GM21390 (cell line): Measurements from ENCODE around the gene DDIT3.
"Not testable (repeated sequence)": the region's sequence is repeated elsewhere in the genome, so short reads cannot be mapped to it uniquely, and the experiment has no call there.

ENCODE experiments used
- ATAC-seq: cut with Tn5 transposase; IDR thresholded peaks from one replicate; pipeline ENCODE4 v1.9.1; 2021; ENCODE audit not compliant: unreplicated experiment

Gene DDIT3

GRCh38 chr12:57525615-57526383 is 5.5 kb upstream of the DDIT3 start:
- ATAC-seq = no peak

- ATAC-seq = no peak
These were observed 4.7 kb upstream of the DDIT3 start for GRCh38 chr12:57524814-57525614.

DNA sequence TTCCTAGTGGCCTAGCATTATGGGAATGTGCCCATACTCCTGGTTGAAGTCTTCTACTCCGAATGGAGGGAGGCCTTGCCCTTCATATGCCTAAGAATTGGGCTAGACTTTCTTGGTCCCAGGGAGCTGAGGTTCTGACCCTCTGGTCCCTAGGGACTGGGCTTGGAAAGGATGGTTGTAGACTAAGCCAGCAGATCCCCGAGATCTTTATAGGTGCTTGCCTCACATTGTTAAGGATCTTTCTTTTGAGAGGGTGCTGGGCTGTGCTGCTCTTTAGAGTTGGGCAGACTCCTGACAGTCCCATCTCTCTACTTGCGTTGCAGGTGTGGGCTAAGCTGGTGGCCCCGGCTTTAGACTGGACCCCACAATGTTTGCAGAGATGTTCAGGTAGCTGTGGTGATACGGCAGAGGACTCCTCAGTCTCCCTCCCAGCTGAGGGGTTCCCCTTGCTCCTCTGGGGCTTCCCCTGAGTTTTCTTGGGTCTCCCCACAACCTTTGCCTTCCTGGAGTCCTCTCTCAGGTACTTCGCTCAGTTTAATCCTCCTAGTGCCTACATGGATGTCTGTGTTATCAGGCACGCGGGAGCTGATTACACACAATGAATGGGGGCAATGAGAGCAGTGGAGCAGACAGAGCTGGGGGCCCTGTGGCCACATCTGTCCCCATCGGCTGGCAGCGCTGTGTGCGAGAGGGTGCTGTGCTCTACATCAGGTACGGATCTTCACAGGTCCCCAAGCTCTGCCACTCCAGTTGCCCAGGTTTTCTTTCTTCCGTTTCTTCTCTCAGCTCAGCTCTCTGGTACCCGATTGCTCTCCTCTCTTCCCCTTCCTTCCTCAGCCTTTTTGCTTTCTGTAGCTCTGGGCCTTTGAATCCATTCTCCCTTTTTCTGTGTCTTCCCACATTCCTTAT is 3.6 kb upstream of the DDIT3 start:
- no peak for ATAC-seq

GRCh38 chr12:57522887-57523705 is 2.8 kb upstream of the DDIT3 start:
- ATAC-seq = no peak

- ATAC-seq = peak; percentile 40
These were observed 1.9 kb upstream of the DDIT3 start, which contains the start of gene MBD6 for GRCh38 chr12:57522011-57522886. TSS of gene MBD6 (plus strand) at chr12:57522824. CDS start at chr12:57524304, 1,480 bp downstream.

DNA sequence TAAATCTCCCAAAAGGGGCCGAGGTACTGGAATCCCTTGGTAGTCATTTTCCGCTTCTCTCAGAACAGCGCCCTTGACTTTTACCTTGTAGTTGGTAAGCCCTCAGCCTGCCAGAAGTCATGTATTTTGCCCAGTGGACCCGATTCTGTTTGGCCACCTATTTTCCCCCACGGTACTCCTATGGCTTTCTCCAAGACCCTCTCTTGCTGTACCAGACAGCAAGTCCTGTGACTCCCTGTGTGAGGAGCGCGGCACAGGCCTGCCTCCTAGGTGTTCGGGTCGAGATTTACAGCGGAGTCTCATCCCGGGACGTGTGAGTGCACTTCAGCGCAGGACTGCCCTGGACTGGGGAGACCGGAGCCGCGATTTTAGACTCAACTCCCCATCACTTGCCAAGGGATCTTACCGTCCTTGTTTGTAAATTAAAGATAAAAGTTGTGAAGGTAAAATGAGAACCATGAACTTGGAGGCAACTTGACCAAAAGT is 1.3 kb upstream of the DDIT3 start:
- no peak for ATAC-seq

GRCh38 chr12:57519796-57520052 is 590 bp downstream of the DDIT3 start:
- ATAC-seq = peak; percentile 1

- no peak for ATAC-seq
These were observed 1.2 kb downstream of the DDIT3 start for GRCh38 chr12:57518920-57519795.

GRCh38 chr12:57518176-57518919 is 2.0 kb downstream of the DDIT3 start:
- no peak for ATAC-seq

DNA sequence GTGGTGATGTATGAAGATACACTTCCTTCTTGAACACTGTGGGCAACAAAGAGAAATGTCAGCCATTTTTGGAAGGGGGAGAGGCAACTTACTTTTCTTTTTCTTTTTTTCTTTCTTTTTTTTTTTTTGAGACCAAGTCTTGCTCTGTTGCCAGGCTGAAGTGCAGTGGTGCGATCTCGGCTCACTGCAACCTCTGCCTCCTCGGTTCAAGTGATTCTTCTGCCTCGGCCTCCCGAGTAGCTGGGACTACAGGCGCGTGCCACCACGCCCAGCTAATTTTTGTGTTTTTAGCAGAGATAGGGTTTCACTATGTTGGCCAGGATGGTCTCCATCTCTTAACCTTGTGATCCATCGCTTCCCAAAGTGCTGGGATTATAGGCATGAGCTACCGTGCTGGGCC is 2.6 kb downstream of the DDIT3 start:
- ATAC-seq = not testable (repeated sequence)

GRCh38 chr12:57517187-57517586 is 3.1 kb downstream of the DDIT3 start:
- ATAC-seq = no peak

- ATAC-seq = no peak
These were observed 3.6 kb downstream of the DDIT3 start for GRCh38 chr12:57516617-57517153.

- ATAC-seq = no peak
These were observed 4.3 kb downstream of the DDIT3 start for GRCh38 chr12:57515934-57516541.

DNA sequence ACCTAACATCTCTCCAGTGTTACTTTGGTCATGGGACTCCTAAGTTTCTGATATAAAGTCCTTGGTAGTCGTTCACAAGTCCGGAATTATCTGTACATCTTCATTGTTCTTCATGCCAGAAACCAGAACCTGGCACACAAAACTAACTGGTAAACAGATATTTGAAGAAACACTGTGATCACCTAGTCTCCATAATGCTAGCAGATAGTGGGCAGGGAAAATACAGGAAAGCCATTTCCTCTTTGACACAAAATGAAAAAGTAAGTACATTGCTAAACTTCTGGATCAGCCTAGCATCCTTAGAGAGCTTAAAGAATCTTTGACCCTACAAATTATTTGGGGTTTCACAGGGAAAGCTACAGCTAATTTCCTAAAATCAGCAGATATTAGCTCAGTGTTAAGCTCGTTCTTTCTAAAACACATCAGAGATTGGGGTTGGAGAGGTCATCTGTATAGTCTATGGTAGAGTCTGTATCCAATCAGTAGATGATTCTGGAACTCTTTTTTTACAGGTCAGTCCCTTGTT is 4.8 kb downstream of the DDIT3 start:
- no peak for ATAC-seq

DNA sequence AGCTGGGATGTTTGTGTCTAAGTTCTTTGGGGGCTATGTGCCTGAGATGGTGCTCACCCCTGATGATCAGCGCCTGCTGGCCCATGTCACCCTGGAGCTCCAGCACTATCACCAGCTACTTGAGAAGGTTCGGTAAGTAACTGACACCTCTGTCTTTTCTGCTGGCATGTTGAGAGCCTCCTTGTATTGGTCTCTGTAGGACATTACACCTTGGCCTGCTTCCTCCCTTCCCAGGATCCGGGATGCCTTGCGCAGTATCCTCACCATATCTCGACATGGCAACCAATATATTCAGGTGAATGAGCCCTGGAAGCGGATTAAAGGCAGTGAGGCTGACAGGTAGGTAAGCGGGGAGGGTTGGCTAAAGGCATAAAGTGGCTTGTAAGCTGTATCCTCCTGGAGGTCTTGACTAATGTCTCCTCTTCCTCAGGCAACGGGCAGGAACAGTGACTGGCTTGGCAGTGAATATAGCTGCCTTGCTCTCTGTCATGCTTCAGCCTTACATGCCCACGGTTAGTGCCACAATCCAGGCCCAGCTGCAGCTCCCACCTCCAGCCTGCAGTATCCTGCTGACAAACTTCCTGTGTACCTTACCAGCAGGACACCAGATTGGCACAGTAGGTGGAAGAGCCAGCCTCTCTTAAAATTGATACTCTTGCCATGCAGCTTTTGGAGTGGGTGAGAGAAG is 5.5 kb downstream of the DDIT3 start:
- no peak for ATAC-seq

DNA sequence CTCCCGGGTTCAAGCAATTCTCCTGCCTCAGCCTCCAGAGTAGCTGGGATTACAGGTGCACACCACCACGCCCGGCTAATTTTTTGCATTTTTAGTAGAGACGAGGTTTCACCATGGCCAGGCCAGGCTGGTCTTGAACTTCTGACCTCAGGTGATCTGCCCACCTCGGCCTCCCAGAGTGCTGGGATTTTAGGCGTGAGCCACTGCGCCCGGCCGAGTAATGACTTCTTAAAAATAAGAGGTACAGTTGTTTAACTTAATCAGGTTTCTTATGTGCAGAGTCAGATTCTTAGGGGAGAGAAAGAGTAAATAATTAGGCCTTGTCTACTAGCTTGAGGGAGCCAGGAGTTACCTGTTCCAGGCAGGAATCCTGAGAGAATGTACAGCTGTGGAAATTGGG is 6.1 kb downstream of the DDIT3 start:
- not testable (repeated sequence) for ATAC-seq
